SK-MEL-5 (cell line): ENCODE results near the gene PACS2. TPM values are rescaled to one million over a fixed set of nuclear protein-coding genes. Genes with fewer than 3 reads are reported as not detected.
A peak's percentile ranks its signal among the peaks of the same experiment; 100 is the strongest.
"Not testable (repeated sequence)": the region's sequence is repeated elsewhere in the genome, so short reads cannot be mapped to it uniquely, and the experiment has no call there.

Experiments used
- DNase-seq: peaks from one replicate; pipeline ENCODE4 v3.0.0-alpha.2; 2016; ENCODE audit warnings: low read depth, low spot score
- in situ Hi-C: cut with HindIII; loops from 2 replicates; pipeline ENCODE4 v1.10.0; 2016; ENCODE audit warnings: low sequenced_read_pairs, high pct_unique_total_duplicates, low pct_unique_long_range_greater_than_20kb
- polyA plus RNA-seq, 2 experiments: library from polyadenylated mRNA; depleted of rRNA; stranded (reverse); fragments of >200 nt; gene quantifications; 2 replicates each; pipeline ENCODE4 v1.2.3, GENCODE V29; 2015
- total RNA-seq: library from RNA; depleted of rRNA; stranded (reverse); fragments of >200 nt; shearing (Covaris generic); gene quantifications from 2 replicates; pipeline ENCODE4 v1.2.3, GENCODE V29; 2014; rRNA removed

PACS2 gene
- total RNA-seq: 26.0 and 32.3 TPM in 2 replicates
- 42.7 and 64.0 TPM in 2 replicates for polyA plus RNA-seq (2015; cell fraction: cytosol; rRNA removed)
- 150 and 167 TPM in 2 replicates for polyA plus RNA-seq (2015; cell fraction: nucleus; rRNA removed)

- in situ Hi-C loops: no loop called here
Measured at GRCh38 chr14:105314287-105315200, at the start of gene PACS2. TSS of gene PACS2 (plus strand) at chr14:105314748. CDS start at chr14:105314919, 171 bp downstream.

GRCh38 chr14:105267820-105268548, 46.6 kb upstream of the PACS2 start:
- DNase-seq: peak; percentile 14
- in situ Hi-C loops: no loop called here

More at GRCh38 chr14:105314287-105315200, at the start of gene PACS2:
- DNase-seq: peak; percentile 75

GRCh38 chr14:105268736-105269354, 45.7 kb upstream of the PACS2 start:
- in situ Hi-C loops: no loop called here
- no peak for DNase-seq

GRCh38 chr14:105269405-105269804, 45.1 kb upstream of the PACS2 start:
- in situ Hi-C loops: no loop called here
- no peak for DNase-seq

GRCh38 chr14:105271224-105271890, 43.2 kb upstream of the PACS2 start:
- DNase-seq: no peak
- in situ Hi-C loops: no loop called here

GRCh38 chr14:105272623-105273022, 41.9 kb upstream of the PACS2 start:
- DNase-seq: no peak
- in situ Hi-C loops: no loop called here

GRCh38 chr14:105273062-105273461, 41.5 kb upstream of the PACS2 start:
- no peak for DNase-seq
- in situ Hi-C loops: no loop called here

- in situ Hi-C loops: no loop called here
- DNase-seq: no peak
Measured at GRCh38 chr14:105274637-105275036, 39.9 kb upstream of the PACS2 start.

GRCh38 chr14:105275267-105275946, 39.1 kb upstream of the PACS2 start:
- in situ Hi-C loops: no loop called here
- DNase-seq: peak; percentile 13

GRCh38 chr14:105277448-105277847, 37.1 kb upstream of the PACS2 start:
- DNase-seq, in situ Hi-C loops: not testable (repeated sequence)

- in situ Hi-C loops: no loop called here
Measured at GRCh38 chr14:105279642-105280361, 34.7 kb upstream of the PACS2 start.

GRCh38 chr14:105280525-105280924, 34.0 kb upstream of the PACS2 start:
- in situ Hi-C loops: no loop called here
- DNase-seq: no peak

More at GRCh38 chr14:105279642-105280361, 34.7 kb upstream of the PACS2 start:
- peak; percentile 23 for DNase-seq

GRCh38 chr14:105281371-105282097, 33.0 kb upstream of the PACS2 start:
- in situ Hi-C loops: no loop called here
- peak; percentile 82 for DNase-seq

GRCh38 chr14:105282098-105282725, 32.3 kb upstream of the PACS2 start:
- DNase-seq: no peak
- in situ Hi-C loops: no loop called here

GRCh38 chr14:105283028-105283427, 31.5 kb upstream of the PACS2 start:
- in situ Hi-C loops: no loop called here
- DNase-seq: no peak
